ENCODE data around the gene ALB.

DNA sequence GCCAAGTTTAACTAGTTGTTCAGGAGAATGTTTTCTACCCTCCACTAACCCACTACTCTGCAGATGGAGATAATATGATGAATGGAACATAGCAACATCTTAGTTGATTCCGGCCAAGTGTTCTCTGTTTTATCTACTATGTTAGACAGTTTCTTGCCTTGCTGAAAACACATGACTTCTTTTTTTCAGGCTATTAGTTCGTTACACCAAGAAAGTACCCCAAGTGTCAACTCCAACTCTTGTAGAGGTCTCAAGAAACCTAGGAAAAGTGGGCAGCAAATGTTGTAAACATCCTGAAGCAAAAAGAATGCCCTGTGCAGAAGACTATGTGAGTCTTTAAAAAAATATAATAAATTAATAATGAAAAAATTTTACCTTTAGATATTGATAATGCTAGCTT, 13.3 kb downstream of the ALB start:
- TF ChIP-seq, protein P1, sequence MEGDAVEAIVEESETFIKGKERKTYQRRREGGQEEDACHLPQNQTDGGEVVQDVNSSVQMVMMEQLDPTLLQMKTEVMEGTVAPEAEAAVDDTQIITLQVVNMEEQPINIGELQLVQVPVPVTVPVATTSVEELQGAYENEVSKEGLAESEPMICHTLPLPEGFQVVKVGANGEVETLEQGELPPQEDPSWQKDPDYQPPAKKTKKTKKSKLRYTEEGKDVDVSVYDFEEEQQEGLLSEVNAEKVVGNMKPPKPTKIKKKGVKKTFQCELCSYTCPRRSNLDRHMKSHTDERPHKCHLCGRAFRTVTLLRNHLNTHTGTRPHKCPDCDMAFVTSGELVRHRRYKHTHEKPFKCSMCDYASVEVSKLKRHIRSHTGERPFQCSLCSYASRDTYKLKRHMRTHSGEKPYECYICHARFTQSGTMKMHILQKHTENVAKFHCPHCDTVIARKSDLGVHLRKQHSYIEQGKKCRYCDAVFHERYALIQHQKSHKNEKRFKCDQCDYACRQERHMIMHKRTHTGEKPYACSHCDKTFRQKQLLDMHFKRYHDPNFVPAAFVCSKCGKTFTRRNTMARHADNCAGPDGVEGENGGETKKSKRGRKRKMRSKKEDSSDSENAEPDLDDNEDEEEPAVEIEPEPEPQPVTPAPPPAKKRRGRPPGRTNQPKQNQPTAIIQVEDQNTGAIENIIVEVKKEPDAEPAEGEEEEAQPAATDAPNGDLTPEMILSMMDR (IDR thresholded peaks at IDR 0.05; ENCODE audit: control extremely low read depth in 1 of 3, insufficient read depth in 1 of 3, low read depth in 1 of 3, low read length in 3 of 3): no peak
- TF ChIP-seq, protein P2, sequence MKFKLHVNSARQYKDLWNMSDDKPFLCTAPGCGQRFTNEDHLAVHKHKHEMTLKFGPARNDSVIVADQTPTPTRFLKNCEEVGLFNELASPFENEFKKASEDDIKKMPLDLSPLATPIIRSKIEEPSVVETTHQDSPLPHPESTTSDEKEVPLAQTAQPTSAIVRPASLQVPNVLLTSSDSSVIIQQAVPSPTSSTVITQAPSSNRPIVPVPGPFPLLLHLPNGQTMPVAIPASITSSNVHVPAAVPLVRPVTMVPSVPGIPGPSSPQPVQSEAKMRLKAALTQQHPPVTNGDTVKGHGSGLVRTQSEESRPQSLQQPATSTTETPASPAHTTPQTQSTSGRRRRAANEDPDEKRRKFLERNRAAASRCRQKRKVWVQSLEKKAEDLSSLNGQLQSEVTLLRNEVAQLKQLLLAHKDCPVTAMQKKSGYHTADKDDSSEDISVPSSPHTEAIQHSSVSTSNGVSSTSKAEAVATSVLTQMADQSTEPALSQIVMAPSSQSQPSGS (IDR thresholded peaks at IDR 0.05; ENCODE audit: low read length): no peak

Measured in H1 (cell line).